Measurements from ENCODE around the gene IFI27.

DNA sequence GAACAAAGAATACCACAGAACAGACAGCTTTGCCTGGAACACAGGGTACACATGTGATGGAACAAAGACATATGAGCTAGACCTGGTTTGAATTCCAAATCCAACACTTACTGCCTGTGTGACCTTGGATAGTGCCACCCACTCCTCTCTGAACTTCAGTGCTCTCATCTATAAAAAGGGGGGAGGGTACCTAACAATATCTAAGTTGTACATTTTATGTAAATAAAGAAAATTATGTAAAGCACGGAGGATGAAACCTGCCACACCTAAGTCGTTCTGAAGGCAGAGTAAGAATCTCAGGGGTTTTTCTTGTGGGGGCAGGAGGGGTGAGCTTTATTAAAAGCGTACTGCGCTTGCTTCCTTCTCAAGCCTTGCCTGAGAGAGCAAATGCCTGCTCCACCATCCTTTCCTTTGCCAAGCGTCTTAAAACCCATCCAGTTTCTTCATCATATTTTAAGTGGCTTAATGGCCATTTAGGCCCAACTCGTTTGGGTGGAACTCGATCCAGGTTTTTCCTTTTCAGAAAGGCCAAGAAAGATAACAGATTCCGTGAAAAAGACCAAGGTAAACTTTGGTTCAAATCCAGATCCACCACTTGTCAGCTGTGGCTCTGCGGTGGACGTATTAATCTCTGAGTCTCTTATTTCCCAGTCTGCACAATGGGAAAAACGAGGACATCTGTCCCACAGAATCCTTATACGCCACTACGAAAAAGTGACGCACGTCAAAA, 30.5 kb upstream of the IFI27 start:
- TF ChIP-seq, protein P1, sequence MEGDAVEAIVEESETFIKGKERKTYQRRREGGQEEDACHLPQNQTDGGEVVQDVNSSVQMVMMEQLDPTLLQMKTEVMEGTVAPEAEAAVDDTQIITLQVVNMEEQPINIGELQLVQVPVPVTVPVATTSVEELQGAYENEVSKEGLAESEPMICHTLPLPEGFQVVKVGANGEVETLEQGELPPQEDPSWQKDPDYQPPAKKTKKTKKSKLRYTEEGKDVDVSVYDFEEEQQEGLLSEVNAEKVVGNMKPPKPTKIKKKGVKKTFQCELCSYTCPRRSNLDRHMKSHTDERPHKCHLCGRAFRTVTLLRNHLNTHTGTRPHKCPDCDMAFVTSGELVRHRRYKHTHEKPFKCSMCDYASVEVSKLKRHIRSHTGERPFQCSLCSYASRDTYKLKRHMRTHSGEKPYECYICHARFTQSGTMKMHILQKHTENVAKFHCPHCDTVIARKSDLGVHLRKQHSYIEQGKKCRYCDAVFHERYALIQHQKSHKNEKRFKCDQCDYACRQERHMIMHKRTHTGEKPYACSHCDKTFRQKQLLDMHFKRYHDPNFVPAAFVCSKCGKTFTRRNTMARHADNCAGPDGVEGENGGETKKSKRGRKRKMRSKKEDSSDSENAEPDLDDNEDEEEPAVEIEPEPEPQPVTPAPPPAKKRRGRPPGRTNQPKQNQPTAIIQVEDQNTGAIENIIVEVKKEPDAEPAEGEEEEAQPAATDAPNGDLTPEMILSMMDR (IDR thresholded peaks at IDR 0.05 in 4 of 5, conservative IDR thresholded peaks at IDR 0.05 in 1 of 5), result no peak
- TF ChIP-seq POLR2A (IDR thresholded peaks at IDR 0.05), result no peak
